BE2C (cell line): ENCODE results near the gene TTC33.
"Not testable (repeated sequence)": the region's sequence is repeated elsewhere in the genome, so short reads cannot be mapped to it uniquely, and the experiment has no call there.

Experiments
- DNase-seq: peaks from one replicate; pipeline ENCODE4 v3.0.0-alpha.2; 2020
- H3K27me3 ChIP-seq: fragments of 250-450 bp; sonication (Bioruptor Pico); 2 replicates; pipeline ENCODE4 v1.5.1; 2020; ENCODE audit warnings: mild to moderate bottlenecking
- H3K36me3 ChIP-seq: fragments of 250-450 bp; sonication (Bioruptor Pico); 2 replicates; pipeline ENCODE4 v1.5.1; 2020; ENCODE audit warnings: mild to moderate bottlenecking
- H3K4me1 ChIP-seq: fragments of 250-450 bp; sonication (Bioruptor Pico); 2 replicates; pipeline ENCODE4 v1.5.1; 2020
- H3K4me3 ChIP-seq: 2 replicates; pipeline ENCODE4 v1.5.1; 2011; ENCODE audit warnings: low read depth, low read length
- H3K9me3 ChIP-seq: fragments of 250-450 bp; sonication (Bioruptor Pico); 2 replicates; pipeline ENCODE4 v1.5.1; 2020
- CTCF ChIP-seq: IDR thresholded peaks from 2 replicates; pipeline ENCODE4 v1.5.1; 2012; ENCODE audit warnings: mild to moderate bottlenecking, low read depth, low read length

TTC33 gene

GRCh38 chr5:40716590-40716989 lies 39.2 kb downstream of the TTC33 start:
- H3K4me1 ChIP-seq, result no peaks in the 10 kb centered on the region
- no peak overlapping the region for H3K4me3 ChIP-seq
- no peaks in the 10 kb centered on the region for H3K9me3 ChIP-seq
- H3K36me3 ChIP-seq, result no peaks in the 10 kb centered on the region
- TF ChIP-seq CTCF, result no peak
- no peaks in the 10 kb centered on the region for H3K27me3 ChIP-seq
- DNase-seq, result no peak

GRCh38 chr5:40716000-40716399 lies 39.8 kb downstream of the TTC33 start:
- no peaks in the 10 kb centered on the region for H3K4me1 ChIP-seq
- no peak overlapping the region for H3K4me3 ChIP-seq
- H3K36me3 ChIP-seq, result no peaks in the 10 kb centered on the region
- peak; percentile 37 for TF ChIP-seq CTCF
- DNase-seq, result no peak
- no peaks in the 10 kb centered on the region for H3K27me3 ChIP-seq
- H3K9me3 ChIP-seq, result no peaks in the 10 kb centered on the region

- Histone ChIP-seq H3K9me3 (no peaks in the 10 kb centered on the region), H3K4me1 (no peaks in the 10 kb centered on the region), H3K27me3 (no peaks in the 10 kb centered on the region), H3K36me3 (no peaks in the 10 kb centered on the region), H3K4me3 (no peak overlapping the region)
- no peak for TF ChIP-seq CTCF
- no peak for DNase-seq
Observed at GRCh38 chr5:40714001-40714400, 41.8 kb downstream of the TTC33 start.

- not testable (repeated sequence) for H3K4me1 ChIP-seq, H3K9me3 ChIP-seq, H3K27me3 ChIP-seq, H3K4me3 ChIP-seq, DNase-seq, H3K36me3 ChIP-seq
Observed at GRCh38 chr5:40710575-40710974, 45.2 kb downstream of the TTC33 start.

- not testable (repeated sequence) for DNase-seq, H3K36me3 ChIP-seq, H3K4me1 ChIP-seq, H3K9me3 ChIP-seq, H3K4me3 ChIP-seq, H3K27me3 ChIP-seq
Observed at GRCh38 chr5:40705484-40705883, 50.3 kb downstream of the TTC33 start.

- not testable (repeated sequence) for H3K9me3 ChIP-seq, DNase-seq, H3K4me1 ChIP-seq, H3K27me3 ChIP-seq, H3K4me3 ChIP-seq, H3K36me3 ChIP-seq
Observed at GRCh38 chr5:40702027-40702426, 53.7 kb downstream of the TTC33 start.

GRCh38 chr5:40700116-40700782 lies 55.5 kb downstream of the TTC33 start:
- no peak for DNase-seq
- H3K36me3 ChIP-seq, result no peaks in the 10 kb centered on the region
- no peaks in the 10 kb centered on the region for H3K4me1 ChIP-seq
- H3K4me3 ChIP-seq, result no peak overlapping the region
- no peak for TF ChIP-seq CTCF
- H3K27me3 ChIP-seq, result no peaks in the 10 kb centered on the region
- no peaks in the 10 kb centered on the region; the same call in 1 of the 2 replicates for H3K9me3 ChIP-seq

- H3K4me3 ChIP-seq, result no peak overlapping the region
- H3K4me1 ChIP-seq, result no peaks in the 10 kb centered on the region
- no peaks in the 10 kb centered on the region for H3K36me3 ChIP-seq
- TF ChIP-seq CTCF, result no peak
- H3K27me3 ChIP-seq, result no peaks in the 10 kb centered on the region
- DNase-seq, result no peak
- H3K9me3 ChIP-seq, result no peaks in the 10 kb centered on the region
Observed at GRCh38 chr5:40694433-40694832, 61.3 kb downstream of the TTC33 start.
